GM19452 (cell line): ENCODE data around the gene OTOS.

Experiments
- ATAC-seq: cut with Tn5 transposase; IDR thresholded peaks from one replicate; pipeline ENCODE4 v1.9.1; 2021; ENCODE audit not compliant: unreplicated experiment

Gene OTOS

DNA sequence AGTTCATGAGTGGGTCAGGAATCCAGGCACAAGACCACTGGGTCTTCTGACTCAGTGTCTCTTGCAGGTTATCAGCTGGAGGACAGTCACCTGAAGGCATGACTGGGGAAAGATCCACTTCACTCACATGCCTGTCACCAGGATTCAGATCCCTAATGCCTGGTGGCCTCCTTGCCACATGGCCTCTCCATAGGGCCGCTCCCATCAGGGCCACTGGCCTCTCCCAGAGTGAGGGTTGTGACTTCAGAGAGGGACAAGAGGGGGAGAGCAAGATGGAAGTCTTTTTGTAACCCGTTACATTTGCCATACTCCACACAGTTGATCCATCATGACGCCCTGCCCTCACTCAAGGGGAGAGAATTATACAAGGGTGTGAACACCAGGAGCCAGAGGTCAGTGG is 13.0 kb upstream of the OTOS start:
- ATAC-seq, result no peak

DNA sequence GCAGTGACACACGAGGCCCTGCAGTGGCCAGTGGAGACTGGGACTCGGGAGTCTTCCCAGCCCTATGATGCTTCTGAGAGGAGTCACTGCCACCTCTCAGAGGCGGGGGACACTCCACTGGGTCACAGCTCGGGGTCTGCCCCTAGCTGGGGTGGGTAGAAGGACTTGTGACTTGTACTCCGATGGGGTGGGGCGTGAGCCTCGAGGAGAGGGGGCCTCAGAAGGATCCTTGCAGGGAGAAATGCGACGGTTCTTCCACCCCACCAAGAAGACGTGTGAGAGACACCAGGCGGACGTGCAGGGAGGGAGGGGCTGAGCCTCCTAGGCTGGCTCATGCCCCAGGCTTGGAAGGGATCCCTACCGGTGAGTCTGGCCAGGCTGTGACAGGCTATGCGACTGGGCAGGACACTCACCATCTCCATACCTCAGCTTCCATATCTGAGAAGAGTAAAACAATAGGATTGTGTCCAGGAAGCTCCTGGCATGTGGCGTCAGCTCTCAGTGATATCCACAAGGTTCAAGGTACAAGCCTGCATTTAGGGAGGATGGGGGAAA is 11.1 kb upstream of the OTOS start:
- no peak for ATAC-seq

DNA sequence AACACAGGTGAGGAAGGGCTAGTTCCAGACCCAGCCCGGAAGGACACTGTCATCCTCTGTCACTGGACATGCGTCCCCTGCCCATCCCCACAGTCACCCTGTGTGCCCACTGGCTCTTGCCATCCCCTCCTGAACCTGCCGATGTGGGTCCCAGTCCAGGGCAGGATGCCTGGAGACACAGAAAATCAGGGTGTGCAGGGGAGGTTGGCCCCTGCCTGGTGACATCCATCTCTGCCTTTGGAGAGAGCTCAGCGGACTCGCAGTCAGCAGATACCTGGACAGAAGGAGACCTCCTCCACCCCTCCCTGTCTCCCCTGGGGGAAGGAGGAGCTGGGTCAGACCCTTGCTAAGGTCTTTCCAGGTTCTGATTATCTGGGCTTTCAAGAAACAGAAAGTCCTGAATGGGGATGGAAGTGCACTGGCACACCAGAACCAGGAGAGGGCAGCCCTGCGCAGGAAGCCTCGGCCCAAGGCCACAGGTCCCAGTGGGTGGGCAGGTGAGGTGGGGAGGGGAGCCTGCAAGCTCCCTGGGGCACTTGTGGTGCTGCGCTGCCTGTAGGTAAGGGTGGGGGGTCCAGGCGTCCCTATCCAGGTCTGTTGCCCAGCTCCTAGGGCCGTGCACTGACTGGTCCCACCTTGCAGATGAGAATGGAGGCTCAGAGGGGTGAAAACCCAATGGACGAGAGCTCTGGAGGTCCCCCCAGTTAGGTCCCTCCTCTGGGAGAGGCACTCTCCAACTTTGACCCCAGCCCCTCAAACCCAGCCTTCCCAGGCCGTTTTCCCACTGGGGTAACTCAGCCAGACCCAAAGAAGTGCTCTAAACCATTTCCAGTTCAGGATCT is 9.7 kb upstream of the OTOS start:
- ATAC-seq, result no peak

DNA sequence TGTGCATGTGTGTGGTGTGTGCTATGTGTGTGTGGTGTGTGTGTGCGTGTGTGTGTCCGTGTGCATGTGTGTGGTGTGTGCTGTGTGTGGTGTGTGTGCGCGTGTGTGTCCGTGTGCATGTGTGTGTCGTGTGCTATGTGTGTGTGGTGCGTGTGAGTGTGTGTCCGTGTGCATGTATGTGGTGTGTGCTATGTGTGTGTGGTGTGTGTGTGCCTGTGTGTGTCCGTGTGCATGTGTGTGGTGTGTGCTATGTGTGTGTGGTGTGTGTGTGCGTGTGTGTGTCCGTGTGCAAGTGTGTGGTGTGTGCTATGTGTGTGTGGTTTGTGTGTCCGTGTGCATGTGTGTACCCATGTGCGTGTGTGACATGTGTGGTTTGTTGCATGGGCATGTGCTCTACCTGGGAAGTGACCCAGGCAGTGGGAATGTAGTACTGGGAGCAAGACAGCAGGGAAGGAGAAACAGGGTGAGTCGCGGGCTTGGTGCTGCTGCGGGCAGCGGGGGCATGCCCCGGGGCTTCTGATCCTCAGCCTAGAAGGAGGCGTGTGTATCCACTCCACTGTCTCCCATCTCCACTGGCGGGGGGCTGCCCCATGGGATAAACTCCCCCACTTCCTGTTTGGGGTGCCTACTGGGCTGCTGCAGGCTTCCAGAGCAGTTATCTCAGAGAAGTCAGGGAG is 7.6 kb upstream of the OTOS start:
- no peak for ATAC-seq

DNA sequence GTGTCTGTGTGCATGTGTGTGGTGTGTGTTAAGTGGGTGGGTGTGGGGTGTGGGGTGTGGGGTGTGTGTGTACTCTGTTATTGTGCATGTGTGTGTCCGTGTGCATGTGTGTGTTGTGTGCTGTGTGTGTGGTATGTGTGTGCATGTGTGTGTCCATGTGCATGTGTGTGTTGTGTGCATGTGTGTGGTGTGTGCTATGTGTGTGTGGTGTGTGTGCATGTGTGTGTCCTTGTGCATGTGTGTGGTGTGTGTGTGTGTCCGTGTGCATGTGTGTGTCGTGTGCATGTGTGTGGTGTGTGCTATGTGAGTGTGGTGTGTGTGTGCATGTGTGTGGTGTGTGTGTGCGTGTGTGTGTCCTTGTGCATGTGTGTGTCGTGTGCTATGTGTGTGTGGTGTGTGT is 6.9 kb upstream of the OTOS start:
- ATAC-seq, result no peak

DNA sequence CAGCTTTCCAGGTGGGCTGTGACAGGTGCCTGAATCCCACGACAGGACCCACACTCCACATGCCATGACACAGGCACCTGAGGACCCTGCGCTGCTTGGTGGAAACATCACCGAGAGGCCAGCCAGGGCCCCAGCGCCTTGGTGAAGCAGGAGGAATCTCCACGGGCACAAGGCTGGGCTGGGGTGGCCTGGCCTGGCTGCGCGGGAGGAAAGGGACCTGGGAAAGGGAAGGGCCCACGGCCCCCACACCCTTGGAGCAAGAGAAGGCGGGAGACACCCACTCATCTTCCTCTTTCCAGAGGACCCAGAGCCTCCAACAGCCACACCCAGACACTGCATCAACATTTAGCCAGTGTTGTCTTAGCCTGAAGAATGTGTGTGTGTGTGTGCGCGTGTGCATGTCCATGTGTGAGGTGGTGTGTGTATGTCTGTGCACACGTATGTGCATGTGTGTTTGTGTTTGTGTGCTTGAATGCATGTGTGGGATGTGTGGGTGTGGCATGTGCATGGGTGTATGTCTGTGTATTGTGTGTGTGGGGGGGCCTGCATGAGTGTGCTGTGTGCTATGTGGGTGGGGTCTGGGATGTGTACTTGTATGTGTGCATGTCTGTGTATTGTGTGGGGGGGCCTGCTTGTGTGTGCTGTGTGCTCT is 6.3 kb upstream of the OTOS start:
- no peak for ATAC-seq

DNA sequence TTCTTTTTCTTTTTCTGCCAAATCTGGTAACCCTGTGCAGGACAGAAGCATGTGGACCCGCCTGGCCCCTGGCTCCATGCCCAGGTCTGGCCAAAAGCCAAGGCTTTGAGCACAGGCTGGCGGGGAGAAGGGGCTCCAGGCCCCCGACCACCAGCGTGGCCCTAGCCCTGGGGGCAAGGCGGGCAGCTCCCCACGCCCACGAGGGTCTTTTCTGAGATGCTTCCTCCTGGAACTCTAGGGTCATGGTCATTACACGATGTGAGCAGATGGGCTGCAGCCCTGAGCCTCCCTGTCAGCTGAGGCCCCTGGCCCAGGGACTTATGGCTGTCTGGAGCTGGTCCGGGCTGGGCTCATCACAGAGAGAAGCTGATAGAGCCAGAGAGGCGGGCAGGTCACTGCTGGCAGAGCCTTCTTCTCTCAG is 5.7 kb upstream of the OTOS start:
- no peak for ATAC-seq

DNA sequence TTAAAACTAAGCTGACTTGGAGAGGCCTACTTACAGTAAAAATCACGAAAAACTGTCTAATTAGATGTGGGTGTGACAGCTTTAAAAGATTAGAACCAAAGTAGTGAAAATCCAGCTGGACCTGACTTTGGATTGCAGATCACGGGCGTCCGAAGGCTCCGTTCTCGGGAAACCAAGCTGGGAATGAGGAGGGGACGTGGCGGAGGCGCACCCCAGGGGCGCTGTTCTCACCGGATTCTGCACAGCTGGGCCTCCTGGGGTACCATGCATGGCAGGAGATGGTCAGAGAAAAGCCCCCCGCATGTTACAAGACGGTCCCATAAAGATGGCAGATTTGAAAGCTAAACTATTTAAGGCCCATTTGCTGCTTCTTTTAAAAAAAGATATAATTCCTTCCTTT is 5.0 kb upstream of the OTOS start:
- ATAC-seq, result no peak

DNA sequence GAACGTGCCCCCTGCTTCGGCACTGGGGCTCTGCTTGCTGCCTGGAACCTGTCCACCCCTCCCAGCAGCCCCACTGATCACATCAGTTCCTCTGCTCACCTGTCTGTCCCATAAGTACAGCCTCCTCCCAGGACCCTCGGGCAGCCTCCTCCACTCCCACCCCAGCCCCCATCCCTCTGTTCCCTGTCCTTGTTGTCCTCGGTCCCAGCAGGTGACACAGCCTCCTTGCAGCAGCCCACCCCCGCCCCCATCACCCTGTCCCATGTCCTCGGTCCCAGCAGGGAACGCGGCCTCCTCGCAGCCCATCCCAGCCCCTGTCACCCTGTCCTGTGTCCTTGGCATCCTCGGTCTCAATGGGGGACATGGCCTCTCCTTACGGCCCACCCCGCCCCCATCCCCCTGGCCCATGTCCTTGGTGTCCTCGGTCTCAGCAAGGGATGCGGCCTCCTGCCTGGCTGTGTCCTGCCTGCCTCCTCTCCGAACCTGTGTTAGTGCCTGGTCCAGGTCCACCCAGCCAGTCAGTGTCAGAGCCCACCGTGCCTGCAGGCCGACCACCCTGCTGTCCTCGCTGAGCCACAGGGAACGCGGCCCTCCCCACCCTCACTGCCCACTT is 4.3 kb upstream of the OTOS start:
- no peak for ATAC-seq

DNA sequence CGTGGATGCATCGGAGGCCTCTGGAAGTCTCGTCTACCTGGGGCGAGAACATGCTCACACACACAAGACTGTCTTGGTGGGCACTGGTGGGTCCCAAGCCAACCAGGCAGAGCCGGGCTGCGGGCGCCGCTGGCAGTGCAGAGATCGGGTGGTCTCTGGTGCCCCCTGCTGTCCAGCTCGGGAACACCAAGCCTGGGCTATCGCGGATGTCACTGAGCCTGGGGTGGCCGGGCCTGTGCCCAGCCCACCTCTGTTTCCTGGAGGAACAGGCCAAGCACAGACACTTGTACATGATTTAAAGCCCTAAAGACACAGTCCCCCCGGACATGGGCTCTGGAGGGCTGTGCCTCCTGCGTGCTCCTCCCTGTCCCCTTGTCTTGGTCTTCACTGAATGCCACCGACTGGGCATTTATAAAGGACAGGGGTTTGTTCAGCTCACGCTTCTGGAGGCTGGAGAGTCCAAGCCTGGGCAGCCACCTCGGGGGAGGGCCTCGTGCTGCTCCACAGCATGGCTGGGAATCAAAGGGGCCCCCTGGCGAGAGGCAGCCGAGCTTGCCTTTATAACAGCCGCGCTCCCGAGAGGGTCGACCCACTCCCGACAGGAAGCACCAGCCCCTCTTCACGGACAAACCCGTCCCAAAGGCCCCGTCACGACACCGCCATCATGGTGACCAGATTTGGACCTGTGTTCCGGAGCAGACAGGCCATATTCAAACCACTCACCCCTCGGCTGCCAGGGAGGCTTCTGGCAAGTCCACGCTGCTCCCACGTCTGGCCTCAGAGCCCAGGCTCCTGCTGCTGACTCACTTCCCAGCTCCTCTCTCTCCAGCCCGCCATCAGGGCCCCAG is 3.6 kb upstream of the OTOS start:
- ATAC-seq, result no peak

DNA sequence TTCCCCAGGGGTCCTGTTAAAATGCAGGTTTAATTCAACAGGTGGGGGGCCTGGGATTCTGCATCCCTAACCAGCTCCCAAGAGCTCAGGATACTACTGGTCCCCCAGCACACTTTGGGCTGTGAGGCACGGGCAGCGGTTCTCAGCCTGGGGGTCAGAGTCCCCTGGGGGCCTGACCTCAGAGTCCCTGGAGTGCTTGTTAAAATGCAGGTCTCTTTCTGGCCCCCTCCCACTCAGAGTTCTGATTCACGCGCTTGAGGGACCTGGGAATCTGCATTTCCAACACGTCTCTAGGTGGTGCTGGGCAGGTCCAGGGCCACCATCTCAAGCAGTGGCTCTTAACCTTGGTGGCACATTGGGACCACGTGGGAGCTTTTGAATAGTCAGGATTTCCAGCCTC is 2.8 kb upstream of the OTOS start:
- ATAC-seq, result no peak

DNA sequence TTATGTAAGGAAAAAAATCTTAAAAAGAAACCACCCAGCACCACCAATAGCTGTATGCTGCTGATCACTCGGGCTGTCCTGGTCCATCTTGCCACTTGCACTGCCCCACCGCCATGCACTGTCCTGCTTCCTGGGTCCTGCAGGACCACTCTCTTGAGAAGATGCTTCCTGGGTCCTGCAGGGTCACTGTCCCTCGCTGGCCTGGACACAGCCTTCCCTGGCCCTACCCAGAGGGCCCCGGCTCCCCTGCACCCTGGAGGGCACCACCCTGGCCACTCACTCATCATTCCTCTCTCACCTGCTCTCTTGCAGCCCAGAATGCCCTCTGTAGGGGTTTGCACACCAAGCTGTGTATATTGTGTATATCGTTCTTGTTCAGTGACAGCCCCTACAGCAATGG is 2.4 kb upstream of the OTOS start:
- ATAC-seq, result no peak

DNA sequence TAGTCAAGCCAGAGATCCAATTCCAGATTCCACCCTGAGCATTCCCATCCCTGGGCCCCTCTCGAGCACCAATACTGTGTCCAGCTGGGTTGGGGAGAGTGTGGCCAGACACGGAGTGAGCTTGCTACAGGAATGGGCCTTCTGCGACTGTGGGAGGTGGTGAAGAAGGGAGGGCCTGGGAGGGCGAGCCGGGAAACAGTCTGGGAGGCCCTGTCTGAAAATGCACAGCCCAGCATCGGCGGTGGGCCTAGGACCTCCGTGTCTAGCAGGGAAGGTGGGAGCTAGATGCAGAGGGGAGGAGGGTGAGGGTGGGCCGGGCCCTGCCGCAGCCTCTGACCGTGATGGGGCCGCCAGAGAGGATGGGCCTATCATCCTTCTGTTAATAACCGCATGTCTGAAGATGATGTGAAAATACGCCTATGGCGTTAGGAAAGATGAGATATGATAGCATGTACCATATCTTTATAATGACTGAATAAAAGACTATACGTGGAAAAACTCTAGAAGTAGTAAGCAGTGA is 1.9 kb upstream of the OTOS start:
- no peak for ATAC-seq

DNA sequence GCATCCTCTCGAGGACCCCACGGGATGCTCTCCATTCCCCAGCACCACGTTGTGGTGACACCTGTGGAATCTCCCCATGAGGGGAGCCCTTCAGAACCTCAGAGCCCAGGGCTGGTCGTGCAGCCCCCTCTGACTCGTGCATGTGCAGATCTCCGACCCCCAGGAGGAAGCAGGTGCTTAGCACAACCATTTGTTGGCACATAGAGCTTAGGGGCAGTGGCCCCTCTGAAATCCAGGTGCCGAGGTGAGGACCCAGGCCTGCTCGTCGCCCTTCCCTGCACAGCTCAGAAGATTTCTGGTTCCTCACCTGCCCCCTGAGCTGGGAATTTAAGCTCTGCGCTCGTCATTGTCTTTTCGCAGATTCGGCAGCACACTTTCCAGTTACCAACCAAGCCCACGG is 1.3 kb upstream of the OTOS start:
- no peak for ATAC-seq

DNA sequence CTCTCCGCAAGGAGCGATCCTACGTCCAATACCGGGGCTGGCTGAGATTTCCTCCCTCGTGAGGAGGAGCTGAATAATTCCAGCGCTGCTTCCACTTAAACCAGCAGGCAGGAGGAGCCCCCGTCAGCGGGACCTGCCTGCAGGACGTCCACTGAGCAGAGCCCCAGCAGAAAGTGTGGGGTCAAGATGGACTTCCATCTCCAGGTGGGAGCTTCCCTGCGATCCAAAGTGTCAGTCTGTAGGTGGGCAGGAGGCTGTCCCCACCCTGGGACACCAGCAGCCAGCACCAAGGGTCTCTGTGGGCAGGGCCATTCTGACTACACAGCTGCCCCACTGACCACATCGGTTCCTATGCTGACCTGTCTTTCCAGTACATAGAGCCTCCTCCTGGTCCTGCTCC is 462 bp upstream of the OTOS start:
- no peak for ATAC-seq

DNA sequence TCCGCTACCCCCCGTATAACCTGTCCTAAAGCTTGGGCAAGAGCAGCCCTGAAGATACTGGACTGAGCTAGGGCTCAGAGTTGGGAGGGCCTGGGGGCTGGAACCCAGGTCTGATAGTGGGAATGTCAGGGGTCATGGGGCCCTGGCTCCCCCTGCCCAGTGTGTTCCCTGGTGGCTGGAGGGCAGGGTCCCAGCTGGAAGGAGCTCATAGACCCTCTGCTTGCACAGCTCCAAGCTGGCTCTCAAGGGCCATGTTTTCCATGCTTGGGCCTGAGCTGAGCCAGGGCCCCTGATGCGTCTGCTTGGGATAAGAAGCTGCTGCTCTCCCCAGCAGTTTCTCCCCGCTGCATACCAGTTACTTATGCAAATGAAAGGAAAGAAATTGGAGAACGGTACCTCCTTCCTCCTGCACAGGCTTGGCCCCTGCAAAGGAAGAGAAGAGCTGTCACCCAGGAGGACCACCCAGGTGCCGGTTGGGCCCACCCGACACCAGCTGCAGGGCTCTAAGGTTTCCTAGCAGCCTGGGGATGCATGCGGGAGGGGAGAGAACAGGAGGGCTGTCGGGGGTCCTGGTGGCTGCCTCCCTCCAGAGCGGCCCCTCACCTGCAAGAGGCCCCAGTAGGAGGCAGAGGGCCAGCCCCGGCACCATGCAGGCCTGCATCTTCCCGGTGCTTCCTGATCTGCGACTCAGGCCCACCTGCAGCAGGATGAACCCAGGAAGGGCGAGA is 628 bp downstream of the OTOS start:
- ATAC-seq, result no peak

DNA sequence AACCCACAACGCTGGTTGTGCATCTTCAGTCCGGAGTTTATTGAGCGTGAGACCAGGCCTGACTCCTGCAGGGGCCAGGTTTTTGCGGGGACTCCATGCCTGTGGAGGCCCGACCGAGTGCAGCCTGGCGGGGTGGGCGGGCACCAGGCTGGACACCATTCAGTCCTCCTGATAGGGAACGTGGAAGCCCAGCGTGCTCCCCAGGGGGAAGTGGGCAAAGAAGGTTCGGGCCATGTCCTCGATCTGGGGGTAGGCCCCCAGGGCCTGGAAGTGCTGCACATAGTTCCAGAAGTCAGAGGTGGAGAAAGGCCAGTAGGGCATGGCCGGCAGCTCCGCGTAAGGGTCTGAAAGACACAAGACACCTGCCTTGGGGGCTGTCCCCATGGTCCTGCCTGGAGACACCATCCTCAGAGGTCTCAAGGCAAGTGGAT is 1.4 kb downstream of the OTOS start:
- ATAC-seq, result no peak

DNA sequence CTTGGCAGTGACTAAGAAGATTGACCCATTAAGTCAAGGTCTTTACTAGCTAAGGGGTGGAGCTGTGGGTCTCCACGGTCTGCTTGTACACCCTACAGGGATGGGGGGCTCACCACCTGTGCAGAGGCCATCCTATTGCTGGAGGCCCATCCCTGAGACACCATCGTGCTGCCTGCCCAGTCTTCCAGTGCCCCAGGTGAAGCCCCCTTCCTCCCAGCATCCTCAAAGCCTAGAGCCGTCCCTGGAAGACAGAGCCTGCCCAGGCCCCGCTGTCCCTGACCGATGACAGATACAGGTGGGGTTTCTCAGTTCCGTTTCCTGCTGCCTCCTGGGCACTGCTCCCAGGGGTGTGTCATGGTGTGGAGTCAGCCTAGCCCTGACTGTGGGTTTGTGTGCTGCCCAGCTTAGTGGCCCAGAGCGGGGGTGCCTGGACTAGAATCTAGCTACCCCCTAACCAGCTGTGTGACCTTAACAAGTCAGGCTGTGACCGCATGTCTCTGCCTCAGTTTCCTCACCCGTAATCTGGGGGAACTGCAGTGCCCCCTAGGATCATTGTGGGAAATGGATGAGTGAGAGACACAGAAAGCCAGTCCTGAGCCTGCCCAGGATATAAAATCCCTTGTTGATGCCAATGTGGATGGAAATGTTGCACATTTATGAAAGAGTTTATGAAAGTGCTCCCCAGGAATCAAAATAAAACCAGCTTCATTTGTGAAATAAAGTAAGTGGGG is 2.0 kb downstream of the OTOS start:
- ATAC-seq, result no peak
